ENCODE results near the gene SARNP. TPM values are rescaled to one million over a fixed set of nuclear protein-coding genes. Genes with fewer than 3 reads are reported as not detected.

SARNP gene
- total RNA-seq, 4 donors from 2014 or later = 45.9 to 106 (median 66.6) TPM

DNA sequence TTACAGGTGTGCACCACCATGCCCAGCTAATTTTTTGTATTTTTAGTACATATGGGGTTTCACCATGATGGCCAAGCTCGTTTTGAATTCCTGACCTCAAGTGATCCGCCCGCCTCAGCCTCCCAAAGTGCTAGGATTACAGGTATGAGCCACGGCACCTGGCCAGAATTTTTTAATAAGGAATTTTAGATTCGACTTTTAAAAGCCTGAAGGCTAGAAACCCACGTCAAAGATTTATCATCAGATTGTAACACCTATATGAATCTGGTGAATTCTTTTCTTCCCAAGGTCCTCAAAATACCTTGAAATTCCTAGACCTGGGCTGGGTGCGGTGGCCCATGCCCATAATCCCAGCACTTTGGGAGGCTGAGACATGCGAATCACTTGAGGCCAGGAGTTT lies 43.9 kb upstream of the SARNP start:
- TF ChIP-seq POLR2A (IDR thresholded peaks at IDR 0.05) = no peak
- TF ChIP-seq, protein P1, sequence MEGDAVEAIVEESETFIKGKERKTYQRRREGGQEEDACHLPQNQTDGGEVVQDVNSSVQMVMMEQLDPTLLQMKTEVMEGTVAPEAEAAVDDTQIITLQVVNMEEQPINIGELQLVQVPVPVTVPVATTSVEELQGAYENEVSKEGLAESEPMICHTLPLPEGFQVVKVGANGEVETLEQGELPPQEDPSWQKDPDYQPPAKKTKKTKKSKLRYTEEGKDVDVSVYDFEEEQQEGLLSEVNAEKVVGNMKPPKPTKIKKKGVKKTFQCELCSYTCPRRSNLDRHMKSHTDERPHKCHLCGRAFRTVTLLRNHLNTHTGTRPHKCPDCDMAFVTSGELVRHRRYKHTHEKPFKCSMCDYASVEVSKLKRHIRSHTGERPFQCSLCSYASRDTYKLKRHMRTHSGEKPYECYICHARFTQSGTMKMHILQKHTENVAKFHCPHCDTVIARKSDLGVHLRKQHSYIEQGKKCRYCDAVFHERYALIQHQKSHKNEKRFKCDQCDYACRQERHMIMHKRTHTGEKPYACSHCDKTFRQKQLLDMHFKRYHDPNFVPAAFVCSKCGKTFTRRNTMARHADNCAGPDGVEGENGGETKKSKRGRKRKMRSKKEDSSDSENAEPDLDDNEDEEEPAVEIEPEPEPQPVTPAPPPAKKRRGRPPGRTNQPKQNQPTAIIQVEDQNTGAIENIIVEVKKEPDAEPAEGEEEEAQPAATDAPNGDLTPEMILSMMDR (IDR thresholded peaks at IDR 0.05) = no peak
- no peak for DNase-seq
- intact Hi-C loops (cut with DNase I; ENCODE audit: low total_unique reads) = no loop called here
- H3K27ac ChIP-seq = no peak overlapping the region
- no peaks in the 10 kb centered on the region for H3K4me1 ChIP-seq
- no peaks in the 10 kb centered on the region for H3K27me3 ChIP-seq
- H3K36me3 ChIP-seq = no peaks in the 10 kb centered on the region
- H3K9me3 ChIP-seq = peaks cover 0 to 9% of the 10 kb centered on the region in 2 donors
- H3K4me3 ChIP-seq = no peak overlapping the region

DNA sequence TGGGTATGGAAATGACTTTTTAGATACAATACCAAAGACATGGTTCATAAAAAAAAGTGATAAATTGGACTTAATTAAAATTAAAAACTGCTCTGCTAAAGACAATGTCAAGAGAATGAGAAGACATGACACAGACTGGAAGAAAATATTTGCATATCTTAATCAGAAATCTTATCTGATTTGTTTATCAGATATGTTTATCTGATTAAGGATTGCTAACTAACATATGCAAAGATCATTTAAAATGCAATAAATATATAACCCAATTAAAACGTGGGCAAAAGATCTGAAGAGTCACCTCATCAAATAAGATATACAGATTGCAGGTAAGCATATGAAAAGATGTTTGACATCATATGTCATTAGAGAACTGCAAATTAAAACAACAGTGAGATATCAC lies 35.2 kb upstream of the SARNP start:
- Histone ChIP-seq H3K27me3 (no peaks in the 10 kb centered on the region), H3K4me1 (no peaks in the 10 kb centered on the region), H3K4me3 (no peak overlapping the region), H3K36me3 (no peaks in the 10 kb centered on the region), H3K9me3 (no peaks in the 10 kb centered on the region), H3K27ac (no peak overlapping the region)
- TF ChIP-seq, protein P1 (IDR thresholded peaks at IDR 0.05) = no peak
- no peak for TF ChIP-seq POLR2A (IDR thresholded peaks at IDR 0.05)
- intact Hi-C loops (cut with DNase I; ENCODE audit: low total_unique reads) = no loop called here
- DNase-seq = no peak

DNA sequence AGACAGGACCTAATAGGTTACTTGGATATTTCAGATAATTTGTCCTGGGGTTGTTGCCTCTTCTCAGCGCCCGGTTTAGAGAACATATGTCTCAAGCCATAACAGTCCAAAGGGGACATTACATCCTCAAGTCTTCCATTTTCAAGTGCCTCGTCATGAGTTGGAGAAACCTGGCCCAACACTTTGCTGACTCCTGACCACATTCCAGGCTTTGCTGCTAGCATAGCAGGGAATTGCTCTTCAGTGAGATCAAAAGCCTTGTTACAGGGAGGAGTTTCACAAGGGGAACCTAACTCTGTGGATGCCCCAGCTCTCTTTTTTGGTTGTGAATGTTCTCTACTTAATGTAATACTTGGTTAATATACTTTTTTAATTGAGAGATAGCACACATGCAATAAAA lies 33.4 kb upstream of the SARNP start:
- no peaks in the 10 kb centered on the region for H3K27me3 ChIP-seq
- H3K4me3 ChIP-seq = no peak overlapping the region
- H3K36me3 ChIP-seq = no peaks in the 10 kb centered on the region
- intact Hi-C loops (cut with DNase I; ENCODE audit: low total_unique reads) = no loop called here
- DNase-seq = no peak
- H3K27ac ChIP-seq = no peak overlapping the region
- H3K9me3 ChIP-seq = no peaks in the 10 kb centered on the region
- TF ChIP-seq, protein P1 (IDR thresholded peaks at IDR 0.05) = no peak
- no peak for TF ChIP-seq POLR2A (IDR thresholded peaks at IDR 0.05)
- peaks cover 7 to 12% of the 10 kb centered on the region in 2 donors for H3K4me1 ChIP-seq

DNA sequence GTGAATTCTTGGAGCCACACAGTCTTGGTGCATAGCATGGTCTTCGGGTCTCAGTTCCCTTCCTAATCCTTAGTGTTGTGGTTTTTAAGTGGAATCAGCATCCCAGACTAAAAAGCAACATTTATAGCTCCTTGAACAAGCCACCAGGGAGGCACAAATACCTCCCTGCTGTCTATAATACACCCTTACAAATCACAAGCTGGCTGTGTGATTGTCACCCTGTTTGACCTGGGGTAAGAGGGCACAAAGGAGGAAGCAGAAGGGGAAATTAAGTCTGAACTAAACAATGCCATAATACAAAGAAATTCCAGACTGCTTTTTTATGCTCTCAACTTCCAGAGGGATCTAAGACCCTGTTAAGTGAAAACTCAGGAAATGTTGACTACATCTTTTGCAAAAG lies 32.9 kb upstream of the SARNP start:
- TF ChIP-seq, protein P1 (IDR thresholded peaks at IDR 0.05) = no peak
- no peak for TF ChIP-seq POLR2A (IDR thresholded peaks at IDR 0.05)
- no peak for DNase-seq
- intact Hi-C loops (cut with DNase I; ENCODE audit: low total_unique reads) = no loop called here
- peak overlapping the region in 1 of 2 donors; percentile 96 for H3K27ac ChIP-seq
- H3K36me3 ChIP-seq = no peaks in the 10 kb centered on the region
- no peak overlapping the region for H3K4me3 ChIP-seq
- no peaks in the 10 kb centered on the region for H3K9me3 ChIP-seq
- no peaks in the 10 kb centered on the region for H3K27me3 ChIP-seq
- peaks cover 7 to 12% of the 10 kb centered on the region in 2 donors for H3K4me1 ChIP-seq

DNA sequence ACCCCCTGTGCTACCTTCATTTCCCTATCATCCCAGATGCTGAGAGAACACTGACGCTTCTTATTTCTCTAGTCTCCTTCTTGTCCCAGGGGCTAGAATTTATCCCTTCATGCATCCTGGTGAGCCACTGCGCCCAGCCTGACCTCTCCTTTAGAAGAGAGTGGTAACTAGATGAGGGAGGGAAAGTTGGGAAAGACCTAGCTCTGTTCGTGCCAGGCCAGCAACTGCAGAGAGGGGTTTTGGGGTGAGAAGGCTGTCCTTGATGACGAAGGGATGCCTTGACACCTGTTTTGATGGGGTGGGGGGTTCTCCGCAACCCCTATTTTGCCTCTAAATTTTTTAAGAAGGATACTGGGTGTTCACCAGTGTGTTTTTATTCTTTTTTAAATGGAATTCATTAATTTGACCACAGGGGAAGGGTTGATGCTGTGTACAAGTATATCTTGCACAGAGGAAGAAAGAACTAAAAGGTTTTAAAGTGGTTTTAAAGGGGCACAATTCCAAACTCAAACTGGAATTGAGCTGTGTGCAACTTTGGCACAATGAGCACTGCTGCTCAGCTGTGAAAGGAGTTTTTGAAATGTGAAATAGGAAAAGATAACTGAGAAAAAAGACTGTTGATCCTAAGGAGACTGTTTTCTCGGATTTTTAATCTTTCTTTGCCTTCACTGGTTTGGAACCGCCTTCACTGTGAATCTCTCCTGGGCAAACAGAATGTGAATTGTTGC lies 32.3 kb upstream of the SARNP start:
- Histone ChIP-seq H3K27me3 (no peaks in the 10 kb centered on the region), H3K4me1 (peaks cover 7 to 12% of the 10 kb centered on the region in 2 donors), H3K27ac (peak overlapping the region; percentile 96 to 99), H3K4me3 (no peak overlapping the region), H3K9me3 (no peaks in the 10 kb centered on the region), H3K36me3 (no peaks in the 10 kb centered on the region)
- TF ChIP-seq, protein P1 (IDR thresholded peaks at IDR 0.05) = no peak
- no peak for TF ChIP-seq POLR2A (IDR thresholded peaks at IDR 0.05)
- intact Hi-C loops (cut with DNase I; ENCODE audit: low total_unique reads) = no loop called here
- DNase-seq = no peak
